Body of pancreas (tissue), 4 donors: ENCODE results near the gene XPO6.

ENCODE experiments used
- POLR2A ChIP-seq, 3 donors: fragments of 450-650 bp; IDR thresholded peaks; one replicate each; pipeline ENCODE4 v1.6.1; 2016; ENCODE audit warnings: antibody characterized with exemption in 3 of 3, mild to moderate bottlenecking in 2 of 3
- TF ChIP-seq, protein P1 (sequence below), 7 experiments: fragments of 450-650 bp in 4 of 7; fragments of 200-600 bp in 3 of 7; sonication (generic) in 3 of 7; IDR thresholded peaks; one replicate each; pipeline ENCODE4 v1.5.1; 2016 to 2019; ENCODE audit warnings: antibody characterized with exemption in 7 of 7

DNA sequence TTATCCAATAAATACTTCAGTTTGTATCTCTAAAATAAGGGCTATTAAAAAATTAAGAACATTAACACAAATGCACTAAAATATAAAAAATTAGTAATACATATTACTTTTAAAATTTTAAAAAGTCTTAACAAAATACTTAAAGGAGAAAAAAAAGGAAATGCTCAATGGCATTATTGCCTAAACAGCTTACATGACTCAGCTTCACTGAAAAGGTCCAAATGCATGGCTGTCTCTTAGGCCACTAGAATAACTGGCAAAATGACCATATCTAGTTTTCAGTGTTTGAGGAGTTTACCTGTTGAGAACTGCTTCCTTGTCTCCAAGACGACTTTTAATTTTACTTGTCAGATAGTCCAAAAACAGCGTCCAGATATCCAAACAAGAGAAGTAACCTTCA lies 66.0 kb downstream of the XPO6 start:
- TF ChIP-seq POLR2A (IDR thresholded peaks at IDR 0.05) = no peak
- TF ChIP-seq, protein P1, sequence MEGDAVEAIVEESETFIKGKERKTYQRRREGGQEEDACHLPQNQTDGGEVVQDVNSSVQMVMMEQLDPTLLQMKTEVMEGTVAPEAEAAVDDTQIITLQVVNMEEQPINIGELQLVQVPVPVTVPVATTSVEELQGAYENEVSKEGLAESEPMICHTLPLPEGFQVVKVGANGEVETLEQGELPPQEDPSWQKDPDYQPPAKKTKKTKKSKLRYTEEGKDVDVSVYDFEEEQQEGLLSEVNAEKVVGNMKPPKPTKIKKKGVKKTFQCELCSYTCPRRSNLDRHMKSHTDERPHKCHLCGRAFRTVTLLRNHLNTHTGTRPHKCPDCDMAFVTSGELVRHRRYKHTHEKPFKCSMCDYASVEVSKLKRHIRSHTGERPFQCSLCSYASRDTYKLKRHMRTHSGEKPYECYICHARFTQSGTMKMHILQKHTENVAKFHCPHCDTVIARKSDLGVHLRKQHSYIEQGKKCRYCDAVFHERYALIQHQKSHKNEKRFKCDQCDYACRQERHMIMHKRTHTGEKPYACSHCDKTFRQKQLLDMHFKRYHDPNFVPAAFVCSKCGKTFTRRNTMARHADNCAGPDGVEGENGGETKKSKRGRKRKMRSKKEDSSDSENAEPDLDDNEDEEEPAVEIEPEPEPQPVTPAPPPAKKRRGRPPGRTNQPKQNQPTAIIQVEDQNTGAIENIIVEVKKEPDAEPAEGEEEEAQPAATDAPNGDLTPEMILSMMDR (IDR thresholded peaks at IDR 0.05) = no peak
